Thyroid gland (tissue), 4 donors: Measurements from ENCODE around the gene TCEANC.

Source experiments
- CTCF ChIP-seq, 6 experiments: fragments of 200-600 bp in 3 of 6; fragments of 450-650 bp in 3 of 6; sonication (generic) in 3 of 6; IDR thresholded peaks; one replicate each; pipeline ENCODE4 v1.5.1; 2016 to 2019; ENCODE audit warnings: antibody characterized with exemption in 6 of 6, mild to moderate bottlenecking in 2 of 6, inconsistent platforms in 1 of 6, moderate library complexity in 1 of 6
- POLR2A ChIP-seq, 2 donors: fragments of 450-650 bp; IDR thresholded peaks; one replicate each; pipeline ENCODE4 v1.6.1; 2017; ENCODE audit warnings: antibody characterized with exemption in 2 of 2, mild to moderate bottlenecking in 2 of 2, moderate library complexity in 1 of 2

- TF ChIP-seq CTCF (IDR thresholded peaks at IDR 0.05) (no peak), POLR2A (IDR thresholded peaks at IDR 0.05) (no peak)
Observed at GRCh38 chrX:13694983-13695382, 42.0 kb downstream of the TCEANC start.
